Uterus (tissue), 4 donors: ENCODE results near the gene NR3C2. TPM values are rescaled to one million over a fixed set of nuclear protein-coding genes. Genes with fewer than 3 reads are reported as not detected.

Experiments used
- DNase-seq, 2 donors: peaks; one replicate each; pipeline ENCODE4 v3.0.0-alpha.2; 2019 to 2020
- H3K27ac ChIP-seq, 2 donors: fragments of 200-600 bp; sonication (generic); 1 replicate in 1 of 2; 2 replicates in 1 of 2; pipeline ENCODE4 v1.5.1; 2016 to 2018
- H3K27me3 ChIP-seq, 2 donors: fragments of 200-600 bp; sonication (generic); one replicate each; pipeline ENCODE4 v1.5.1; 2018 to 2019; ENCODE audit warnings: control low read depth in 1 of 2
- H3K36me3 ChIP-seq, 2 donors: fragments of 200-600 bp; sonication (generic); one replicate each; pipeline ENCODE4 v1.5.1; 2019; ENCODE audit warnings: control low read depth in 1 of 2
- H3K4me1 ChIP-seq, 2 donors: fragments of 200-600 bp; sonication (generic); one replicate each; pipeline ENCODE4 v1.5.1; 2018 to 2019; ENCODE audit warnings: control low read depth in 1 of 2
- H3K4me3 ChIP-seq, 2 donors: fragments of 200-600 bp; sonication (generic); 1 replicate in 1 of 2; 2 replicates in 1 of 2; pipeline ENCODE4 v1.5.1; 2018 to 2019; ENCODE audit warnings: mild to moderate bottlenecking in 1 of 2
- H3K9me3 ChIP-seq, 2 donors: fragments of 200-600 bp; sonication (generic); one replicate each; pipeline ENCODE4 v1.5.1; 2019; ENCODE audit warnings: control low read depth in 1 of 2
- POLR2A ChIP-seq, 2 donors: fragments of 450-650 bp; IDR thresholded peaks; one replicate each; pipeline ENCODE4 v1.6.1; 2016; ENCODE audit warnings: antibody characterized with exemption in 2 of 2, mild to moderate bottlenecking in 1 of 2, moderate library complexity in 1 of 2
- intact Hi-C: fragments of 100-400 bp; cut with DNase I; formaldehyde crosslinking; loops from one replicate; pipeline ENCODE4 v1.15.1; 2023; ENCODE audit warnings: low total_unique reads
- total RNA-seq, 4 donors: library from RNA; depleted of rRNA in 3 of 4; stranded (reverse); fragments of >200 nt in 3 of 4; gene quantifications; one replicate each; pipeline versions ENCODE4 v1.1.0 to v1.2.4, GENCODE V29; 2014 to 2023
- TF ChIP-seq, protein P1 (sequence below), 4 experiments: fragments of 200-600 bp in 2 of 4; fragments of 450-650 bp in 2 of 4; sonication (generic) in 2 of 4; IDR thresholded peaks; one replicate each; pipeline ENCODE4 v1.5.1; 2016 to 2019; ENCODE audit warnings: antibody characterized with exemption in 4 of 4, mild to moderate bottlenecking in 2 of 4, moderate library complexity in 1 of 4
- donor health status: DM: yes; HTN: yes; CAD: no.

NR3C2 gene
- total RNA-seq, 4 donors from 2014 or later, result 10.0 to 46.7 (median 12.5) TPM

GRCh38 chr4:148367756-148368155 lies 74.5 kb downstream of the NR3C2 start:
- no peak for DNase-seq
- no peaks in the 10 kb centered on the region for H3K4me1 ChIP-seq
- H3K27ac ChIP-seq, result no peak overlapping the region
- H3K27me3 ChIP-seq, result no peaks in the 10 kb centered on the region
- intact Hi-C loops, result no loop called here
- no peaks in the 10 kb centered on the region for H3K9me3 ChIP-seq
- no peaks in the 10 kb centered on the region for H3K36me3 ChIP-seq
- H3K4me3 ChIP-seq, result no peak overlapping the region
- TF ChIP-seq, protein P1, sequence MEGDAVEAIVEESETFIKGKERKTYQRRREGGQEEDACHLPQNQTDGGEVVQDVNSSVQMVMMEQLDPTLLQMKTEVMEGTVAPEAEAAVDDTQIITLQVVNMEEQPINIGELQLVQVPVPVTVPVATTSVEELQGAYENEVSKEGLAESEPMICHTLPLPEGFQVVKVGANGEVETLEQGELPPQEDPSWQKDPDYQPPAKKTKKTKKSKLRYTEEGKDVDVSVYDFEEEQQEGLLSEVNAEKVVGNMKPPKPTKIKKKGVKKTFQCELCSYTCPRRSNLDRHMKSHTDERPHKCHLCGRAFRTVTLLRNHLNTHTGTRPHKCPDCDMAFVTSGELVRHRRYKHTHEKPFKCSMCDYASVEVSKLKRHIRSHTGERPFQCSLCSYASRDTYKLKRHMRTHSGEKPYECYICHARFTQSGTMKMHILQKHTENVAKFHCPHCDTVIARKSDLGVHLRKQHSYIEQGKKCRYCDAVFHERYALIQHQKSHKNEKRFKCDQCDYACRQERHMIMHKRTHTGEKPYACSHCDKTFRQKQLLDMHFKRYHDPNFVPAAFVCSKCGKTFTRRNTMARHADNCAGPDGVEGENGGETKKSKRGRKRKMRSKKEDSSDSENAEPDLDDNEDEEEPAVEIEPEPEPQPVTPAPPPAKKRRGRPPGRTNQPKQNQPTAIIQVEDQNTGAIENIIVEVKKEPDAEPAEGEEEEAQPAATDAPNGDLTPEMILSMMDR (IDR thresholded peaks at IDR 0.05), result no peak
- TF ChIP-seq POLR2A (IDR thresholded peaks at IDR 0.05), result no peak

DNA sequence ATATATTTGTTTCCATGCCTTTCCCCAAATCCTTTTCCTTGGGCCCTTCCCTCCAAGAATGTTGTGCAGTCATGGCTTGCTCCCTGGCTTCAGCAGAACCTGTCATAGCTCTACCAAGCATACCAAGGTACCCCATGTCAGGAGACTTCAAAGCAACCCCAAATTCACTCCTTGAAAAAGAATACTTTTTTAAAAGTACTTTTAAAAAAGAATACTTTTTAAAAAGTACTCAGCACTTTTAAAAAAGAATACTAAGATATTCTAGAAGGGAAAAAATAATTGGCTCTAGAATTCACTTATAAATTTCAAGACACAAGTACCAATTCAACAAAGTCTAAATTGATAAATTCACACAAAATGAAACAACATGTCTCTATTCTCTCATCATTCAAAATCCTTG lies 76.0 kb downstream of the NR3C2 start:
- no peak for DNase-seq
- no peak overlapping the region for H3K4me3 ChIP-seq
- no peaks in the 10 kb centered on the region for H3K27me3 ChIP-seq
- no peaks in the 10 kb centered on the region for H3K4me1 ChIP-seq
- no peaks in the 10 kb centered on the region for H3K9me3 ChIP-seq
- no peaks in the 10 kb centered on the region for H3K36me3 ChIP-seq
- intact Hi-C loops, result no loop called here
- TF ChIP-seq POLR2A (IDR thresholded peaks at IDR 0.05), result no peak
- TF ChIP-seq, protein P1 (IDR thresholded peaks at IDR 0.05), result no peak
- no peak overlapping the region for H3K27ac ChIP-seq

- H3K4me1 ChIP-seq, result no peaks in the 10 kb centered on the region
- intact Hi-C loops, result no loop called here
- H3K4me3 ChIP-seq, result no peak overlapping the region
- H3K36me3 ChIP-seq, result no peaks in the 10 kb centered on the region
- H3K9me3 ChIP-seq, result no peaks in the 10 kb centered on the region
- no peak overlapping the region for H3K27ac ChIP-seq
- no peak for DNase-seq
- TF ChIP-seq, protein P1 (IDR thresholded peaks at IDR 0.05), result no peak
- no peak for TF ChIP-seq POLR2A (IDR thresholded peaks at IDR 0.05)
- no peaks in the 10 kb centered on the region for H3K27me3 ChIP-seq
Observed at GRCh38 chr4:148364525-148364924, 77.7 kb downstream of the NR3C2 start.

DNA sequence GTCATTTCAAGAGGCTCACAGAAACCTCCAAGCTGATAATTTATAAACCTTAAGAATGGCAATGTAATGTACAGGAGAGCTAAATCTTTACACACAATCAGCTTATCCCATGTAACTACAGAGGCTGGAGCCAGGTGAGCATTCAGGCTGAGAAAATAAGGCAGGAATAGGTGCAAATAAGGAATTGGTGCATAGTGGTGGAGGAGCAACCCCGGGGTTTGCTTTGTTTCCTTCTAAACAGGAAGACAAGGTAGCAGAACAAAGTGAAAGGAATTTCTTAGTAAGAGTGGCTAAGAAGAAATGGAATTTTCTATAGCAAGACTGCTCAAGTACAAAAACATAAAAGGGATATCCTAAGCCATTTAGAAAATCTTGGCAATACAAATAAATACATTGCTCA lies 82.4 kb downstream of the NR3C2 start:
- Histone ChIP-seq H3K9me3 (no peaks in the 10 kb centered on the region), H3K36me3 (no peaks in the 10 kb centered on the region), H3K4me1 (no peaks in the 10 kb centered on the region), H3K4me3 (no peak overlapping the region), H3K27me3 (no peaks in the 10 kb centered on the region), H3K27ac (no peak overlapping the region)
- no peak for DNase-seq
- intact Hi-C loops, result no loop called here
- TF ChIP-seq POLR2A (IDR thresholded peaks at IDR 0.05), result no peak
- TF ChIP-seq, protein P1 (IDR thresholded peaks at IDR 0.05), result no peak

DNA sequence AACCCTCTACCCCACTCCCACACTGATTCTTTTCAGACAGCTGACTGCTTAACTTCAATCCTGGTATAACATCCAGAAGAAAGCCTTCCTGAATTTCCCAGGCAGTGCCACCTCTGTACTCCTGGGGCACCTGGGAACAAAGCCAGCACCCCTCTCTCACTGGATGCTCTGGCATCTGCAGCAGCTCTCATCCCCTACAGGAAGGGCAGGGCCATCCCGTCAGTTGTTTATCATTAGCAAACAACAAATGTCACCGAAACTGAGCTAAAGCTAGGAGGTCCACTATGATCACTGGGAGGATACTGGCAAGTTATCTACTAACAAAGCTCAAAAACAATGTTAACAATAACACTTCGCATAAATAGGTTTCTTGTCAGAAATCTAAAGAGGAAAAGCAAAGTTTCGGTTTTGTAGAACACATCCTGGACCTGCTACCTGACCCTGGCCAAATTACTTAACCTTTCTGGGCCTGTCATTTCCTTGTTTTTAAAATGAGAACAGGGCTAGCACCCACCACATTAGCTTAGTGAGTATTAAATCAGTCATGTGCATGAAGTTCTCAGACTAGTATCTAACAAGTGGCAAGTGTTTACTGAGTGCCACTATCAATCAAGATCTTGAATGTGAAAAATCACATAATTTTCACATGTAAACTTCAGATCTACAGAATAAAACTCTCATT lies 86.6 kb downstream of the NR3C2 start:
- TF ChIP-seq, protein P1 (IDR thresholded peaks at IDR 0.05), result no peak
- no peak for TF ChIP-seq POLR2A (IDR thresholded peaks at IDR 0.05)
- H3K9me3 ChIP-seq, result no peaks in the 10 kb centered on the region
- no peaks in the 10 kb centered on the region for H3K4me1 ChIP-seq
- no peaks in the 10 kb centered on the region for H3K27me3 ChIP-seq
- no peak overlapping the region for H3K27ac ChIP-seq
- DNase-seq, result no peak
- H3K4me3 ChIP-seq, result no peak overlapping the region
- H3K36me3 ChIP-seq, result no peaks in the 10 kb centered on the region
- intact Hi-C loops, result no loop called here
